ENCODE data around the gene PPP6R2. TPM values are rescaled to one million over a fixed set of nuclear protein-coding genes. Genes with fewer than 3 reads are reported as not detected.
"Not testable (repeated sequence)": the region's sequence is repeated elsewhere in the genome, so short reads cannot be mapped to it uniquely, and the experiment has no call there.

Gene PPP6R2
- total RNA-seq, 5 donors from 2014 or later (not counting 1 experiment from before 2014, with no cell fraction given), result 71.2 to 105 (median 96.8) TPM

GRCh38 chr22:50397371-50398060 lies 54.4 kb downstream of the PPP6R2 start:
- H3K9me3 Mint-ChIP-seq; H3K9me3 ChIP-seq; H3K27me3 Mint-ChIP-seq; H3K4me3 Mint-ChIP-seq; ATAC-seq (replicated peaks in 1 of 4); H3K4me3 ChIP-seq (ENCODE audit: control insufficient read depth in 1 of 2, extremely low read depth in 1 of 2, low read length in 1 of 2); H3K27me3 ChIP-seq (replicated peaks in 1 of 2; ENCODE audit: control insufficient read depth in 2 of 2, extremely low read depth in 1 of 2, insufficient read depth in 2 of 2, low read length in 1 of 2); H3K27ac ChIP-seq (ENCODE audit: low read length); POLR2A ChIA-PET; DNase-seq: not testable (repeated sequence)
- peaks cover 22 to 32% (median 26%) of the 10 kb centered on the region in 3 donors for H3K4me1 Mint-ChIP-seq
- no CpG with 5 or more reads among the region's 4 CpGs for WGBS (ENCODE audit: insufficient coverage)
- peaks cover 21% of the 10 kb centered on the region for H3K36me3 Mint-ChIP-seq
- H3K36me3 ChIP-seq (ENCODE audit: control insufficient read depth in 2 of 2, extremely low read depth in 1 of 2, insufficient read depth in 1 of 2, low read length in 1 of 2), result peaks cover 0 to 35% of the 10 kb centered on the region in 2 donors
- CTCF ChIA-PET, result interaction anchor here in 1 of 2 donors (0.7 kb wide), 1 partner anchor 23 kb away, joined by 9 read pairs; no protein-coding TSS in a partner anchor
- H3K27ac Mint-ChIP-seq, result peak overlapping the region in 1 of 2 donors; percentile 53
- H3K4me1 ChIP-seq (ENCODE audit: control insufficient read depth in 1 of 2, extremely low read depth in 1 of 2, insufficient read depth in 2 of 2, low read length in 2 of 2), result peaks cover 0 to 37% of the 10 kb centered on the region in 2 experiments

- Histone ChIP-seq H3K36me3 (ENCODE audit: control insufficient read depth in 2 of 2, extremely low read depth in 1 of 2, insufficient read depth in 1 of 2, low read length in 1 of 2) (peaks cover 3 to 32% of the 10 kb centered on the region in 2 donors), H3K27ac (ENCODE audit: low read length) (no peak overlapping the region), H3K4me3 (ENCODE audit: control insufficient read depth in 1 of 2, extremely low read depth in 1 of 2, low read length in 1 of 2) (no peak overlapping the region), H3K4me1 (ENCODE audit: control insufficient read depth in 1 of 2, extremely low read depth in 1 of 2, insufficient read depth in 2 of 2, low read length in 2 of 2) (peaks cover 0 to 43% of the 10 kb centered on the region in 2 experiments), H3K27me3 (replicated peaks in 1 of 2; ENCODE audit: control insufficient read depth in 2 of 2, extremely low read depth in 1 of 2, insufficient read depth in 2 of 2, low read length in 1 of 2) (no peaks in the 10 kb centered on the region), H3K9me3 (no peaks in the 10 kb centered on the region)
- ChIA-PET POLR2A (no interaction called here), CTCF (no interaction called here)
- ATAC-seq (replicated peaks in 1 of 4) (no peak), DNase-seq (peak in 1 of 35 experiments; percentile 15)
- Mint-ChIP-seq H3K9me3 (no peaks in the 10 kb centered on the region), H3K36me3 (peaks cover 14% of the 10 kb centered on the region), H3K4me1 (peaks cover 21 to 36% (median 24%) of the 10 kb centered on the region in 3 donors), H3K4me3 (no peak overlapping the region), H3K27ac (peak overlapping the region; percentile 19 to 65), H3K27me3 (no peaks in the 10 kb centered on the region)
- 71% methylated on average over 2 of the region's 15 CpGs for WGBS (ENCODE audit: insufficient coverage)
Observed at GRCh38 chr22:50398831-50399648, 55.9 kb downstream of the PPP6R2 start.

- peak overlapping the region; percentile 50 for H3K27ac ChIP-seq (ENCODE audit: low read length)
- ATAC-seq (replicated peaks in 1 of 4), result peak in 3 of 4 experiments; percentile 47 to 62 (median 58)
- peak overlapping the region; percentile 24 to 65 for H3K27ac Mint-ChIP-seq
Observed at GRCh38 chr22:50399751-50400331, 56.7 kb downstream of the PPP6R2 start.

GRCh38 chr22:50400406-50400805 lies 57.3 kb downstream of the PPP6R2 start:
- Mint-ChIP-seq H3K36me3 (peaks cover 8% of the 10 kb centered on the region), H3K9me3 (no peaks in the 10 kb centered on the region), H3K27ac (peak overlapping the region; percentile 24 to 65), H3K4me1 (peaks cover 23 to 35% (median 27%) of the 10 kb centered on the region in 3 donors), H3K4me3 (no peak overlapping the region), H3K27me3 (no peaks in the 10 kb centered on the region)
- Histone ChIP-seq H3K4me3 (ENCODE audit: control insufficient read depth in 1 of 2, extremely low read depth in 1 of 2, low read length in 1 of 2) (no peak overlapping the region), H3K4me1 (ENCODE audit: control insufficient read depth in 1 of 2, extremely low read depth in 1 of 2, insufficient read depth in 2 of 2, low read length in 2 of 2) (peaks cover 0 to 43% of the 10 kb centered on the region in 2 experiments), H3K27ac (ENCODE audit: low read length) (peak overlapping the region; percentile 50), H3K9me3 (no peaks in the 10 kb centered on the region), H3K27me3 (replicated peaks in 1 of 2; ENCODE audit: control insufficient read depth in 2 of 2, extremely low read depth in 1 of 2, insufficient read depth in 2 of 2, low read length in 1 of 2) (no peaks in the 10 kb centered on the region), H3K36me3 (ENCODE audit: control insufficient read depth in 2 of 2, extremely low read depth in 1 of 2, insufficient read depth in 1 of 2, low read length in 1 of 2) (peaks cover 3 to 23% of the 10 kb centered on the region in 2 donors)
- WGBS (ENCODE audit: insufficient coverage), result 61% methylated on average over 2 of the region's 4 CpGs
- DNase-seq (no peak), ATAC-seq (replicated peaks in 1 of 4) (no peak)
- POLR2A ChIA-PET, result no interaction called here
- CTCF ChIA-PET, result no interaction called here

More at GRCh38 chr22:50399751-50400331, 56.7 kb downstream of the PPP6R2 start:
- no peaks in the 10 kb centered on the region for H3K9me3 Mint-ChIP-seq
- CTCF ChIA-PET, result no interaction called here
- H3K27me3 ChIP-seq (replicated peaks in 1 of 2; ENCODE audit: control insufficient read depth in 2 of 2, extremely low read depth in 1 of 2, insufficient read depth in 2 of 2, low read length in 1 of 2), result no peaks in the 10 kb centered on the region
- H3K9me3 ChIP-seq, result no peaks in the 10 kb centered on the region
- WGBS (ENCODE audit: insufficient coverage), result 100% methylated on average over 3 of the region's 8 CpGs
- POLR2A ChIA-PET, result no interaction called here
- no peaks in the 10 kb centered on the region for H3K27me3 Mint-ChIP-seq
- peaks cover 24 to 35% (median 25%) of the 10 kb centered on the region in 3 donors for H3K4me1 Mint-ChIP-seq
- H3K36me3 Mint-ChIP-seq, result peaks cover 13% of the 10 kb centered on the region
- DNase-seq, result peak in 10 of 35 experiments; percentile 4 to 44 (median 14)
- peaks cover 0 to 43% of the 10 kb centered on the region in 2 experiments for H3K4me1 ChIP-seq (ENCODE audit: control insufficient read depth in 1 of 2, extremely low read depth in 1 of 2, insufficient read depth in 2 of 2, low read length in 2 of 2)
- H3K36me3 ChIP-seq (ENCODE audit: control insufficient read depth in 2 of 2, extremely low read depth in 1 of 2, insufficient read depth in 1 of 2, low read length in 1 of 2), result peaks cover 3 to 28% of the 10 kb centered on the region in 2 donors
- no peak overlapping the region for H3K4me3 Mint-ChIP-seq
- H3K4me3 ChIP-seq (ENCODE audit: control insufficient read depth in 1 of 2, extremely low read depth in 1 of 2, low read length in 1 of 2), result no peak overlapping the region

- peaks cover 0 to 43% of the 10 kb centered on the region in 2 experiments for H3K4me1 ChIP-seq (ENCODE audit: control insufficient read depth in 1 of 2, extremely low read depth in 1 of 2, insufficient read depth in 2 of 2, low read length in 2 of 2)
- no peak for ATAC-seq (replicated peaks in 1 of 4)
- Mint-ChIP-seq H3K27me3 (no peaks in the 10 kb centered on the region), H3K27ac (no peak overlapping the region), H3K4me3 (no peak overlapping the region), H3K9me3 (no peaks in the 10 kb centered on the region), H3K4me1 (peaks cover 23 to 35% (median 27%) of the 10 kb centered on the region in 3 donors), H3K36me3 (peaks cover 8% of the 10 kb centered on the region)
- no peak overlapping the region for H3K4me3 ChIP-seq (ENCODE audit: control insufficient read depth in 1 of 2, extremely low read depth in 1 of 2, low read length in 1 of 2)
- no peaks in the 10 kb centered on the region for H3K9me3 ChIP-seq
- H3K27me3 ChIP-seq (replicated peaks in 1 of 2; ENCODE audit: control insufficient read depth in 2 of 2, extremely low read depth in 1 of 2, insufficient read depth in 2 of 2, low read length in 1 of 2), result no peaks in the 10 kb centered on the region
- 100% methylated on average over 3 of the region's 5 CpGs for WGBS (ENCODE audit: insufficient coverage)
- H3K27ac ChIP-seq (ENCODE audit: low read length), result no peak overlapping the region
- CTCF ChIA-PET, result interaction anchor here in 1 of 2 donors (0.6 kb wide), 1 partner anchor 36 kb away, joined by 3 read pairs; no protein-coding TSS in a partner anchor
- H3K36me3 ChIP-seq (ENCODE audit: control insufficient read depth in 2 of 2, extremely low read depth in 1 of 2, insufficient read depth in 1 of 2, low read length in 1 of 2), result peaks cover 3 to 21% of the 10 kb centered on the region in 2 donors
- POLR2A ChIA-PET, result no interaction called here
- DNase-seq, result no peak
Observed at GRCh38 chr22:50400931-50401330, 57.8 kb downstream of the PPP6R2 start.

GRCh38 chr22:50401907-50402306 lies 58.8 kb downstream of the PPP6R2 start:
- ChIA-PET POLR2A (interaction anchor here (0.7 kb wide), 2 partner anchors 16 to 164 kb away, joined by 3 to 5 read pairs; no protein-coding TSS in a partner anchor), CTCF (no interaction called here)
- Mint-ChIP-seq H3K4me1 (peaks cover 20 to 31% (median 31%) of the 10 kb centered on the region in 3 donors), H3K4me3 (no peak overlapping the region), H3K27ac (no peak overlapping the region), H3K36me3 (peaks cover 13% of the 10 kb centered on the region), H3K27me3 (no peaks in the 10 kb centered on the region), H3K9me3 (no peaks in the 10 kb centered on the region)
- no peaks in the 10 kb centered on the region for H3K27me3 ChIP-seq (replicated peaks in 1 of 2; ENCODE audit: control insufficient read depth in 2 of 2, extremely low read depth in 1 of 2, insufficient read depth in 2 of 2, low read length in 1 of 2)
- DNase-seq (no peak), ATAC-seq (replicated peaks in 1 of 4) (no peak)
- H3K4me1 ChIP-seq (ENCODE audit: control insufficient read depth in 1 of 2, extremely low read depth in 1 of 2, insufficient read depth in 2 of 2, low read length in 2 of 2), result peaks cover 0 to 37% of the 10 kb centered on the region in 2 experiments
- WGBS (ENCODE audit: insufficient coverage), result 92% methylated on average over 2 of the region's 4 CpGs
- no peak overlapping the region for H3K4me3 ChIP-seq (ENCODE audit: control insufficient read depth in 1 of 2, extremely low read depth in 1 of 2, low read length in 1 of 2)
- H3K36me3 ChIP-seq (ENCODE audit: control insufficient read depth in 2 of 2, extremely low read depth in 1 of 2, insufficient read depth in 1 of 2, low read length in 1 of 2), result peaks cover 7 to 21% of the 10 kb centered on the region in 2 donors
- no peak overlapping the region for H3K27ac ChIP-seq (ENCODE audit: low read length)
- no peaks in the 10 kb centered on the region for H3K9me3 ChIP-seq

All from T-cell (primary cell).